Neural crest cell (in vitro differentiated cells): ENCODE data around the gene B3GALT6. TPM values are rescaled to one million over a fixed set of nuclear protein-coding genes. Genes with fewer than 3 reads are reported as not detected.
A peak's percentile ranks its signal among the peaks of the same experiment; 100 is the strongest.

Source experiments
- DNase-seq: peaks from one replicate; pipeline ENCODE4 v3.0.0; 2021; ENCODE audit warnings: low read depth, mixed read lengths, low spot score
- H3K27ac Mint-ChIP-seq: one replicate; pipeline ENCODE4 v1.8.0; 2021; ENCODE audit warnings: mild to moderate bottlenecking, mixed read lengths; ENCODE audit not compliant: unreplicated experiment
- H3K27me3 Mint-ChIP-seq: 2 replicates; pipeline ENCODE4 v1.8.0; 2021; ENCODE audit warnings: low read depth, mild to moderate bottlenecking, mixed read lengths
- H3K36me3 Mint-ChIP-seq: 2 replicates; pipeline ENCODE4 v1.8.0; 2021; ENCODE audit warnings: low read depth, mild to moderate bottlenecking, mixed read lengths
- H3K4me1 Mint-ChIP-seq: 2 replicates; pipeline ENCODE4 v1.8.0; 2021; ENCODE audit warnings: mixed read lengths
- H3K4me3 Mint-ChIP-seq: one replicate; pipeline ENCODE4 v1.8.0; 2021; ENCODE audit warnings: mild to moderate bottlenecking, mixed read lengths
- H3K9me3 Mint-ChIP-seq: 2 replicates; pipeline ENCODE4 v1.8.0; 2021; ENCODE audit warnings: mixed read lengths
- CTCF ChIP-seq: fragments of 200-600 bp; sonication (generic); conservative IDR thresholded peaks from 2 replicates; pipeline ENCODE4 v1.5.0; 2021; ENCODE audit warnings: antibody characterized with exemption, mild to moderate bottlenecking
- total RNA-seq: library from RNA; stranded (reverse); gene quantifications from 2 replicates; pipeline ENCODE4 v1.2.1, GENCODE V29; 2021

B3GALT6 gene
- total RNA-seq, 1 donor from 2014 or later, result 41.1 TPM

DNA sequence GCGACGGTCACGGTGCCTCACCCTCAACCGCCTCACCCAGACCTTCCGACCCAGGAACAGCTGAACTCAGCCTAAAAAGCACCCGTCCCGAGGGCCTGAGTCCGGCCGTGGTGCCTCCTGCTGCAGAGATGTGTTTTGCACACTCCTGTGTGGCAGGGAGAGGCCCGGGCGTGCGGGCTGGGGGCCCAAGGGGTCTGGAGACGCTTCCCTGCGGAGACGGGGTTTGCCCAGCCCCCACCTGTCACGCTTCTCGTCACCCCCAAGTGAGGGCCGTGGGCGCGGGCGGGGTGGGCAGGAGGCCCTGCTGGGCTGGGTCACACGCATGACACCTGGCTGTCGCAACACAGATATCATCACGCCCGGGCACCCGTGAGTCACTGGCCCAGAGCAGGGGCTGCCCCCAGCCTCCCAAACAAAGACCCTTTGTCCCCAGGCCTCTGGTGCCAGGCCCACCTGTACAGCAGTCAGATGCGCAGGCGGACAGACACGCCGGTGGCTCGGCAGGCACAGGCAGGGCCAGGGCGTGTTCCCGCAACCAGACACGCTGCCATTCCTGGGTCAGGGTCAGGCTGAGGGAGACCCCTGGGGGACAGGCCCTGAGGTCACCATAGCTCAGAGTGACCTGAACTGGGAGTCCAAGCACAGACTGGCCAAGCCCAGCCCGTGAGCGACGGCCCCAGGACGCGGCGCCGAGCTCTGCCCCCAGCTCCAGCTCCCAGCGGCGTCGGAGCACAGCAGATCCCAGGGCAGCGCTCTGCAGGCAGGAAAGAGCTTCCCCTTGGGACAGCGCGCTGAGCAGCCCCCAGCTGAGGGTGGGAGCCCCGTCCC lies 6.1 kb downstream of the B3GALT6 start:
- no peak overlapping the region for H3K27ac Mint-ChIP-seq
- H3K36me3 Mint-ChIP-seq, result peaks cover 11% of the 10 kb centered on the region
- no peak for DNase-seq
- H3K27me3 Mint-ChIP-seq, result peaks cover 4% of the 10 kb centered on the region
- H3K9me3 Mint-ChIP-seq, result peaks cover 2% of the 10 kb centered on the region
- H3K4me1 Mint-ChIP-seq, result peaks cover 15% of the 10 kb centered on the region
- TF ChIP-seq CTCF, result no peak
- H3K4me3 Mint-ChIP-seq, result no peak overlapping the region

GRCh38 chr1:1238702-1239178 lies 6.7 kb downstream of the B3GALT6 start:
- Mint-ChIP-seq H3K27ac (no peak overlapping the region), H3K9me3 (no peaks in the 10 kb centered on the region), H3K4me3 (peak overlapping the region; percentile 67), H3K36me3 (peaks cover 6% of the 10 kb centered on the region), H3K27me3 (peaks cover 4% of the 10 kb centered on the region), H3K4me1 (peaks cover 10% of the 10 kb centered on the region)
- DNase-seq, result no peak
- no peak for TF ChIP-seq CTCF

- no peak for DNase-seq
- Mint-ChIP-seq H3K27me3 (peaks cover 4% of the 10 kb centered on the region), H3K4me1 (peaks cover 5% of the 10 kb centered on the region), H3K4me3 (peak overlapping the region; percentile 67), H3K27ac (no peak overlapping the region), H3K36me3 (peaks cover 3% of the 10 kb centered on the region), H3K9me3 (no peaks in the 10 kb centered on the region)
- no peak for TF ChIP-seq CTCF
These were observed 7.2 kb downstream of the B3GALT6 start for GRCh38 chr1:1239227-1239613.

DNA sequence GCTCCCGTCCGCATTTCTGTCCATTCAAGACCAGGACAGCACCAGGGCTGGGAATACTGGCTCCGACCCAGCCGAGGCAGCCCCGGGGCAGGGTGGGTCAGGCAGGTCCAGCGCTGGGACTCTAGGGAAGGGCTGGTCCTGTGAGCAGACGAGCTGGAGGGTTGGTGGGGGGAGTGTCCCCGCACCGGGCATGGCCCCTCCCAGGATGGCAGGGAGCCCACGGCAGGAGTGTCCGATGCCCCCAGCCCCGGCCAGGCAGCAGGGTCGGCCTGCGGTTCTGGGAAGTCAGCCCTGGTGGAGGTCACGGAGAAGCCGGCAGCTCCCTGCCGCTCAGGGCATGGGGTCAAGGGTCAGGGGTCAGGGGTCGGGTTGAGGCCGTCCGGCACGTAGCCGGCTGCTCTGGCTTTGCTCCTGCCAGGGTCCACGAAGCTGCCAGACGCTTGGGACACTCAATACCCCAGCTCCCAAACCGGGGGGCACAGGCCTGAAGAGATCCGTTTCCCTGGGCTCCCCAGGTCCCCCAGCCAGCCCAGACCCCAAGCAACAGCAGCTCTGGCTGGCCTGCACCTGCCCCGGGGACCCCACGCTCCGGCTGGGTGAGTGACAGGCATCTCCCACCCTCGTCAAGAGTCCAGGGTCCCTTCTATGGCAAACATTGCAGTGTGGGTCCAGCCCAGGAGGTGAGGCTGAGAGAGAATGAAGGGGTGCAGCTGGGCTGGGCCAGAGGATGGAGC lies 7.7 kb downstream of the B3GALT6 start:
- no peak for TF ChIP-seq CTCF
- H3K36me3 Mint-ChIP-seq, result no peaks in the 10 kb centered on the region
- no peaks in the 10 kb centered on the region for H3K9me3 Mint-ChIP-seq
- H3K4me1 Mint-ChIP-seq, result peaks cover under 1% of the 10 kb centered on the region
- no peak overlapping the region for H3K4me3 Mint-ChIP-seq
- H3K27ac Mint-ChIP-seq, result no peak overlapping the region
- peak; percentile 52 for DNase-seq
- peaks cover 4% of the 10 kb centered on the region for H3K27me3 Mint-ChIP-seq

GRCh38 chr1:1240348-1240732 lies 8.3 kb downstream of the B3GALT6 start:
- no peak overlapping the region for H3K27ac Mint-ChIP-seq
- H3K4me1 Mint-ChIP-seq, result no peaks in the 10 kb centered on the region
- H3K27me3 Mint-ChIP-seq, result peaks cover 4% of the 10 kb centered on the region
- no peaks in the 10 kb centered on the region for H3K9me3 Mint-ChIP-seq
- no peaks in the 10 kb centered on the region for H3K36me3 Mint-ChIP-seq
- no peak overlapping the region for H3K4me3 Mint-ChIP-seq
- no peak for DNase-seq
- TF ChIP-seq CTCF, result no peak
